ACC112 (cell line): ENCODE data around the gene CRADD.

ENCODE experiments used
- H2AFZ ChIP-seq: fragments of 200-600 bp; sonication (generic); one replicate; pipeline ENCODE4 v1.6.0; 2017; ENCODE audit warnings: antibody characterized with exemption, low read length; ENCODE audit not compliant: unreplicated experiment
- H3K27ac ChIP-seq: fragments of 200-600 bp; sonication (generic); 2 replicates; pipeline ENCODE4 v1.5.1; 2014; ENCODE audit warnings: low read depth, mild to moderate bottlenecking, antibody characterized with exemption, low read length, moderate library complexity
- H3K27me3 ChIP-seq: fragments of 200-600 bp; sonication (generic); 2 replicates; pipeline ENCODE4 v1.6.1; 2014; ENCODE audit warnings: mild to moderate bottlenecking, antibody characterized with exemption, low read length, moderate library complexity, mixed read lengths; ENCODE audit not compliant: insufficient read depth
- H3K36me3 ChIP-seq: fragments of 200-600 bp; sonication (generic); 2 replicates; pipeline ENCODE4 v1.6.1; 2016; ENCODE audit warnings: mild to moderate bottlenecking, antibody characterized with exemption, low read length, moderate library complexity, mixed read lengths; ENCODE audit not compliant: insufficient read depth
- H3K4me1 ChIP-seq: fragments of 200-600 bp; sonication (generic); one replicate; pipeline ENCODE4 v1.6.1; 2016; ENCODE audit warnings: low read length, mixed read lengths; ENCODE audit not compliant: insufficient read depth, unreplicated experiment, control insufficient read depth
- H3K4me3 ChIP-seq: fragments of 200-600 bp; sonication (generic); 2 replicates; pipeline ENCODE4 v1.5.1; 2014; ENCODE audit warnings: mild to moderate bottlenecking, low read depth, low read length
- H3K79me2 ChIP-seq: fragments of 200-600 bp; sonication (generic); one replicate; pipeline ENCODE4 v1.6.0; 2016; ENCODE audit warnings: low read length; ENCODE audit not compliant: control insufficient read depth, unreplicated experiment, insufficient read depth

Gene CRADD

DNA sequence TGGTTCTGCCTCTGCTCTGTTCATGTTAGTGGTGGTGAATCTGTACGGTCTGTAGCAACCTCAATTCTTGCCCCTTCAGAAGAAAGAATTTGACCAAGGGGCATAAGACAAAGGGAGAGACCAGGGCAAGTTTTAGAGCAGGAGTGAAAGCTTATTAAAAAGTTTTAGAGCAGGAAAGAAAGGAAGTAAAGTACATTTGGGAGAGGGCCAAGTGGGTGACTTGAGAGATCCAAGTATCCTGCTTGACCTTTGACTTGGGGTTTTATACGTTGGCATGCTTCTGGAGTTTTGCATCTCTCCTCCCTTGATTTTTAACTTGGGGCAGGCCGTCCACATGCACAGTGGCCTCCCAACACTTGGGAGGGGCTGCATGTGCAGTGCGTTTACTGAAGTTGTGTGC is 225.0 kb downstream of the CRADD start:
- H3K36me3 ChIP-seq: no peaks in the 10 kb centered on the region
- no peak overlapping the region for H2AFZ ChIP-seq
- H3K27me3 ChIP-seq: no peaks in the 10 kb centered on the region
- no peaks in the 10 kb centered on the region for H3K79me2 ChIP-seq
- H3K27ac ChIP-seq: no peak overlapping the region
- no peaks in the 10 kb centered on the region for H3K4me1 ChIP-seq
- H3K4me3 ChIP-seq: no peak overlapping the region

DNA sequence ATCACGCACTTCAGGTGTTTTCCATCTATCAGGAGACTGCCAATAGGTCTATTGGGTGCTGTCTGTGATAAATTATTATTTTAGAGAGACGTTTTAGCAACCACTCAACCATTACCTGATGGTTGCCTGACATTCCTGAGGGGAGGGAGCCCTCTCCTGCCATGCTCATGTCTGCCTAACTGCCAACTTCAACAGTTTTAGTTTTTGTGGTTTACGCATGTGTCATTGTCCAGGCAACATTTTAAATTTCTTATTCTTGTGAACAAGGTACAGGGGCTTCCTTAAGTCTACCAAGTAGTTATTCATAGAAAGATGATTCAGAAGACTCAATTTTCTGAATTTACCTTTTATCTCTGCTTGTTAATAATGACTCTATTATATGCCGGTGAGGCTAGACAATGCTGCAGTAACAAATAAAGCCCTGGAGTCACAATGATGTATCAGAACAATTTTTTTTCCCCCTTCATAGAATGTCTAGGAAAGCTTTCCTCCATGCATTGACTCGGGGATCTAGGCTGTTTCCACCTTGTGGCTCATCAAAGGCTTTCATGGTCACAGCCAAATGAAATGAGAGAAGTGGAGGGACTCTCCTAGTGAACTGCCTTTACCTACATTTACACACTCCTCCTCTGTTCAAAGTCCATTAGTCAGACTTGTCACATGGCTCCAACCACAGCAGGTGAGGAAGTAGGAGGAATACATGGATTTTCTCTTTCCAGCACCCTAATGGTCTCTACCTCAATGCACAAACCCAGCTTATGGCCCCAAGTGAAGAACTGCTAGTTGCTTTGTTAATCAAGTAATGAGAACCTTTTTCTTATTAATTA is 225.8 kb downstream of the CRADD start:
- Histone ChIP-seq H3K4me1 (no peaks in the 10 kb centered on the region), H3K79me2 (no peaks in the 10 kb centered on the region), H2AFZ (no peak overlapping the region), H3K36me3 (no peaks in the 10 kb centered on the region), H3K27ac (no peak overlapping the region), H3K27me3 (no peaks in the 10 kb centered on the region), H3K4me3 (no peak overlapping the region)

DNA sequence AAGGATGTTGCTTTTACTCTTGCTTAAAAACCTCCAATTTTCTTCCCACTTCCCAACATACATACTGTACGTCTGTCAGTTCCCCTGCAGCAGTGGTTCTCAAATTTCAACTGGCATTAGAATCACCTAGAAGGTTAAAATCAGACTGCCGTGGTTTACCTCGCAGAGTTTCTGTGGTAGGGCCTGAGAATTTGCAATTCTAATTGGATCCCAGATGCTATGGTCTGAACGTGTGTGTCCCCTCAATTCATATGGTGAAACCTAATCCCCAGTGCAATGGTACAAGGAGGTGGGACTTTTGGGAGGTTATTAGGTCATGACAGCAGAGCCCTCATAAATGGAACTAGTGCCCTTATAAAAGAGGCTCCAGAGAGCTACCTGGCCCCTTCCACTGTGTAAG is 226.9 kb downstream of the CRADD start:
- H3K27me3 ChIP-seq: no peaks in the 10 kb centered on the region
- no peak overlapping the region for H2AFZ ChIP-seq
- no peak overlapping the region for H3K4me3 ChIP-seq
- H3K27ac ChIP-seq: no peak overlapping the region
- H3K36me3 ChIP-seq: no peaks in the 10 kb centered on the region
- no peaks in the 10 kb centered on the region for H3K79me2 ChIP-seq
- H3K4me1 ChIP-seq: no peaks in the 10 kb centered on the region

- Histone ChIP-seq H3K4me1 (peaks cover 2% of the 10 kb centered on the region), H3K27me3 (no peaks in the 10 kb centered on the region), H3K4me3 (no peak overlapping the region), H3K36me3 (no peaks in the 10 kb centered on the region), H2AFZ (no peak overlapping the region), H3K27ac (no peak overlapping the region), H3K79me2 (no peaks in the 10 kb centered on the region)
Observed at GRCh38 chr12:93908264-93908663, 231.1 kb downstream of the CRADD start.

- H3K79me2 ChIP-seq: no peaks in the 10 kb centered on the region
- H2AFZ ChIP-seq: no peak overlapping the region
- no peak overlapping the region for H3K4me3 ChIP-seq
Observed at GRCh38 chr12:93908846-93909567, 231.8 kb downstream of the CRADD start.

GRCh38 chr12:93911396-93911795 is 234.2 kb downstream of the CRADD start:
- Histone ChIP-seq H3K27me3 (no peaks in the 10 kb centered on the region), H3K4me1 (peaks cover 15% of the 10 kb centered on the region), H3K36me3 (no peaks in the 10 kb centered on the region), H3K27ac (no peak overlapping the region), H2AFZ (no peak overlapping the region), H3K79me2 (no peaks in the 10 kb centered on the region), H3K4me3 (no peak overlapping the region)

More at GRCh38 chr12:93908846-93909567, 231.8 kb downstream of the CRADD start:
- no peaks in the 10 kb centered on the region for H3K27me3 ChIP-seq
- no peak overlapping the region for H3K27ac ChIP-seq
- H3K36me3 ChIP-seq: no peaks in the 10 kb centered on the region
- H3K4me1 ChIP-seq: peaks cover 9% of the 10 kb centered on the region

DNA sequence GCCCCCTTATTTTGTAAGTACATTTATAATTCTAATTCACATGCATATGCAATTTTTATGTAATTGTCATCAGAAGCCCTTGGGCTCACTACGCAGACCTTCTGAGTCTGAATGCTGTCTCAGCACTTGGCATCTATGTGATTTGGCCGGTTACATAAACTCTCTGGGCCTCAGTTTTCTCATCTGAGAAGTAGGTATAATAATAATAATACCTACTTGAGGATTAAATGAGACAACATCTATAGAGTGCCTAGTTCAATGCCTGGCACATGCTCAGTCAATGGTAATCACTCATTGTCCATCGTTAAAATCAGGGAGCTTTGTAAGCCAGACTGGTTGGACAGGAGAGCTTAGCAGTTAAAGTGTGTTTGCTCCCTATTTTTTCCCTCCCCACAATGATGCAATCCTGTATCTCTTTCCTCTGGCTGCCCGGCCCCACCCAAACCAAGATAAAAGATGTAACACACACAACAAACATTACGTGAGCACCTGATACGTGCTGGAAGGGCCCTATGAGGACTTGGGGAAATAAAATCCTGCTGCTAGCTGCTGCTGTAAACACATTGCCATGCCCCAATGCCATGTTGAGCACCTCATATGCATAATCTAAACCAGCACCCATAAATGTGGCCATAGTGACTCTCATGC is 235.0 kb downstream of the CRADD start:
- peaks cover 15% of the 10 kb centered on the region for H3K4me1 ChIP-seq
- no peaks in the 10 kb centered on the region for H3K36me3 ChIP-seq
- H3K27me3 ChIP-seq: no peaks in the 10 kb centered on the region
- H3K79me2 ChIP-seq: no peaks in the 10 kb centered on the region
- no peak overlapping the region for H2AFZ ChIP-seq
- H3K27ac ChIP-seq: no peak overlapping the region
- H3K4me3 ChIP-seq: no peak overlapping the region

DNA sequence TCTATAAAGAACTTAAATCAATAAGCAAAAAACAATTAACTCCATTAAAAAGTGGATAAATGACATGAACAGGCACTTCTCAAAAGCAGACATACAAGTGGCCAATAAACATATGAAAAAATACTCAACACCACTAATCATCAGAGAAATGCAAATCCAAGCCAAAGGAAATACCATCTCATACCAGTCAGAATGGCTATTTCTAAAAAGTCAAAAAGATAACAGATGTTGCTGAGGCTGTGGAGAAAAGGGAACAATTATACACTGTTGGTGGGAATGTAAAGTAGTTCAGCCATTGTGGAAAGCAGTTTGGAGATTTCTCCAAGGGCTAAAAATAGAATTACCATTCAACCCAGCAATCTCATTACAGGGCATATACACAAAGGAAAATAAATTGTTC is 236.7 kb downstream of the CRADD start:
- peaks cover 23% of the 10 kb centered on the region for H3K4me1 ChIP-seq
- H3K27me3 ChIP-seq: no peaks in the 10 kb centered on the region
- H3K27ac ChIP-seq: no peak overlapping the region
- no peaks in the 10 kb centered on the region for H3K79me2 ChIP-seq
- H2AFZ ChIP-seq: no peak overlapping the region
- no peak overlapping the region for H3K4me3 ChIP-seq
- no peaks in the 10 kb centered on the region for H3K36me3 ChIP-seq

DNA sequence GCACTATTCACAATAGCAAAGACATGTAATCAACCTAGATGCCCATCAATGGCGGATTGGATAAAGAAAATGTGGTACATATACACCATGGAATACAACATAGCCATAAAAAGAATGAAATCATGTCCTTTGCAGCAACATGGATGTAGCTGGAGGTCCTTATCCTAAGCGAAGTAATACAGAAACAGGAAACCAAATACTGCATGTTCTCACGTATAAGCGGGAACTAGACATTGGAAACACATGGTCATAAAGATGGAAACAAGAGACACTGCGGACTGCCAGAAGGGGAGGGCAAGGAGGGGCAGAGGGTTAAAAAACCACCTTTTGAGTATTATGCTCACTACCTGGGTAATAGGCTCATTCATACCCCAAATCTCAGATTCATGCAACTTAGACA is 237.1 kb downstream of the CRADD start:
- Histone ChIP-seq H3K27ac (no peak overlapping the region), H3K36me3 (no peaks in the 10 kb centered on the region), H3K27me3 (no peaks in the 10 kb centered on the region), H3K4me3 (no peak overlapping the region), H3K79me2 (no peaks in the 10 kb centered on the region), H2AFZ (no peak overlapping the region), H3K4me1 (peaks cover 23% of the 10 kb centered on the region)

DNA sequence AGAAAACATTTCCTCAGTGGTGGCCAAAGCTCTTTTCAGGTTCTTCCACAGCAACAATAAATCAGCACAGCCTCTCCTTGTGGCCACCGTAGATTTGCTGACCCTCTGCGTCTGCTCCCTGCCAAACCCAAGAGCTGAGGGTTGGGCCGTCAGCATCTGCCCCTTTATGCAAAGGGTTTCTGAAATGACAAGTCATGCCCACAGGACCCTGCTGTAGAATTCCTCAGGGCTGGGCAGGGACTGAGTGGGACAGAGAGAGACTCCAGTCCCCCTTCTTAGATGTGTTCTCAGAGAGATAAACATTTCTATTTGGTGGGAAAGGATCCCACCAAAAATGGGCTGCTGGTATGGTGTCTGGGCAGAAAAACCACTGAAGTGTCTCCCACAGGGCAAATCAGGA is 238.2 kb downstream of the CRADD start:
- peaks cover 23% of the 10 kb centered on the region for H3K4me1 ChIP-seq
- no peak overlapping the region for H2AFZ ChIP-seq
- H3K79me2 ChIP-seq: no peaks in the 10 kb centered on the region
- H3K27ac ChIP-seq: no peak overlapping the region
- no peaks in the 10 kb centered on the region for H3K27me3 ChIP-seq
- H3K36me3 ChIP-seq: no peaks in the 10 kb centered on the region
- H3K4me3 ChIP-seq: no peak overlapping the region
